GM12865 (cell line): ENCODE results near the gene HIVEP2.
A peak's percentile ranks its signal among the peaks of the same experiment; 100 is the strongest.

Experiments
- DNase-seq: peaks from one replicate; pipeline ENCODE4 v3.0.0; 2010; ENCODE audit warnings: low read depth
- H3K4me3 ChIP-seq: 2 replicates; pipeline ENCODE4 v1.5.1; 2011; ENCODE audit warnings: mild to moderate bottlenecking, low read depth, low read length, control low read depth
- TF ChIP-seq, protein P1 (sequence below): IDR thresholded peaks from 2 replicates; pipeline ENCODE4 v1.5.1; 2011; ENCODE audit warnings: low read length, control low read depth, low read depth, inconsistent platforms; ENCODE audit not compliant: insufficient read depth; ENCODE audit errors: missing control alignments

The HIVEP2 gene

DNA sequence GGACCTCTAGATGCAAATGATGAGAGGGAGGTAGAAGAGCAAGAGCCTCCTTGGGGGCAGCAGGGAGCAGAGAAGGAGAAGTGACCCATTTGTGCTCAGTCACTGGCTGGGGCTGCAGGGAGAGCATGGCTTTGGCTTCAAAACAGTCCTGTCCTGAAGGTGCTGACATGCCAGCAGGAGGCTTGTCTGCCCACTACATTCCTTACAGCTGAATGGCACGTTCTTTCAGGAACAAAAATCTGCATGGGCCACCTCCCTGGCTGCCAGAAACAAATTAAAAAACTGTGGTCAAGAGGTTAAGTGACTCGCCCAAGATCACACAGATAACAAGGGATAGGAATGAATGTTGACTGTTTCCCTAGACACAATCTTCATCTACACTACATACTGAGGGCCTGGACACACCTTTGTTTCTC, 188.8 kb downstream of the HIVEP2 start:
- TF ChIP-seq, protein P1, sequence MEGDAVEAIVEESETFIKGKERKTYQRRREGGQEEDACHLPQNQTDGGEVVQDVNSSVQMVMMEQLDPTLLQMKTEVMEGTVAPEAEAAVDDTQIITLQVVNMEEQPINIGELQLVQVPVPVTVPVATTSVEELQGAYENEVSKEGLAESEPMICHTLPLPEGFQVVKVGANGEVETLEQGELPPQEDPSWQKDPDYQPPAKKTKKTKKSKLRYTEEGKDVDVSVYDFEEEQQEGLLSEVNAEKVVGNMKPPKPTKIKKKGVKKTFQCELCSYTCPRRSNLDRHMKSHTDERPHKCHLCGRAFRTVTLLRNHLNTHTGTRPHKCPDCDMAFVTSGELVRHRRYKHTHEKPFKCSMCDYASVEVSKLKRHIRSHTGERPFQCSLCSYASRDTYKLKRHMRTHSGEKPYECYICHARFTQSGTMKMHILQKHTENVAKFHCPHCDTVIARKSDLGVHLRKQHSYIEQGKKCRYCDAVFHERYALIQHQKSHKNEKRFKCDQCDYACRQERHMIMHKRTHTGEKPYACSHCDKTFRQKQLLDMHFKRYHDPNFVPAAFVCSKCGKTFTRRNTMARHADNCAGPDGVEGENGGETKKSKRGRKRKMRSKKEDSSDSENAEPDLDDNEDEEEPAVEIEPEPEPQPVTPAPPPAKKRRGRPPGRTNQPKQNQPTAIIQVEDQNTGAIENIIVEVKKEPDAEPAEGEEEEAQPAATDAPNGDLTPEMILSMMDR, result no peak
- no peak overlapping the region for H3K4me3 ChIP-seq
- DNase-seq, result no peak

DNA sequence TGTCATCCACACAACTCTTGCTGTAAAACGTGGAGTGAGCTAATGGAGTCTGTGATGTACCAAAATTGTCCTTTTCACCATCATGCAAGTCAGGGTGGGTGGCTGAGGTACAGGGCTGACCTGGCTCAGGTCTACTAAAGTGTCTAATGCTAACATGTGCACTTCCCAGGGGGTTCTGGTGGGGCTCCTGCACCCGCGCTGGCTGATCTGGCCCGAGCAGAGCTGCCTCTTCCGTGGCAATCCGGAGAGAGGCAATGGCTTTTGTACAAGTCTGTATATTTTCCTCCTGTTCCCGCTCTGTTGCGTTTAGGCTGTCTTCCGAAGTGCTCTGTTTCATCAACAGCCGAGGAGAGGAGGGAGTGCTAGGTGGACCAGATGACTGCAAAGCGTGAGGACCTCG, 191.8 kb downstream of the HIVEP2 start:
- TF ChIP-seq, protein P1, result no peak
- no peak for DNase-seq
- no peak overlapping the region for H3K4me3 ChIP-seq

DNA sequence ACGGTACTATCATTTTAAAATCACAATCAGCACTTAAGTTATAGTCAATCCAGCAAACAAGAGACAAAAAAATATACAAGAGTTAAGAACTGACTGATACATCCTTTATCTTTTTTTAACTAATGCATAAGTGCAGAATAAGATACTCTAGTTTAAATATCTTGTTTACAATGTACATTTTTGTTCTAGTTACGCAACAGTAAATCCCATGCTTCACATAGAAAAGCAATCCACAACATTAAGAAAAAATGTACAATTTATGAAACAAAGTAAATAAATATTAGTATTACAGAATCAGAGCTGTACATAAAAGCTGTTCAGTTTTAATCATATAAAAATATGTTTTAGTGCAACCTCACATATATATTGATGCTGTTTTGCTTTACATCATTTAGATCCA, 192.6 kb downstream of the HIVEP2 start:
- DNase-seq, result no peak
- H3K4me3 ChIP-seq, result no peak overlapping the region
- TF ChIP-seq, protein P1, result no peak

DNA sequence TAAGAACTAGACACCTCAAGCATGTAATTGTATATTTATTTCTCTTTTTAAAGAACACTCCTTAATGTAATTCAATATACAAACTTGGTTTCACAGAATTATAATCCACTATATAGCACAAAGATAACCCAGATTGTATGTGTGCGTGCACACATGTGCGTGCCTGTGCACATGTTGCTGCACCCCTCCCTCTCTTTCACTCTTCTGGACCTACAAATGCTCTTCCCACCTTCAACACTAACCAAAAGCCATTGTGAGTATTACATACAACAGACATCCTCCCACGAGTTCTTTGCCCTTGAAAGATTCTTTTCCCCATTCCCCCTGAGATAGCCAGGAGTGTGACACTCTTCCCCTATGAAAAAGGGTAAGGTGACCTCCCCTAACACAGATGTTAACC, 193.5 kb downstream of the HIVEP2 start:
- DNase-seq, result no peak
- TF ChIP-seq, protein P1, result no peak
- no peak overlapping the region for H3K4me3 ChIP-seq

DNA sequence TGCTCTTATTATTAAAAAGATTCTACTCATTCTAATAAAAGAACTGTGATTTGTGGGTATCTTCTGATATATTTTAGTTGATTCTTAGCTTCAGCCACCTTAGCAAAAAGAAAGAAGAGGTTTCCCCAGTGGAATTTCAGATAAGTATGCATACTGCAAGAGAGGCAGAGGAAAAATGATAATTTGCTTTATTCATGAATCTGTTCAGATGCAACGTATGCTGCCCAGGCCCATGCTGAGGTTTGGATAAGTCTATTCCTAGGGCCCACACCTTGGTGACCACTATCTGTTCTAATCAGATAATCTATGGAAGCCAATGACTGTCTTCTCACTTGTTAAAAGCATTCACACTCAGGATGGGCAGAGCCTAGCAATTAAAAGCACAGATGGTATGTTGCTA, 194.0 kb downstream of the HIVEP2 start:
- no peak overlapping the region for H3K4me3 ChIP-seq
- no peak for DNase-seq
- TF ChIP-seq, protein P1, result no peak

DNA sequence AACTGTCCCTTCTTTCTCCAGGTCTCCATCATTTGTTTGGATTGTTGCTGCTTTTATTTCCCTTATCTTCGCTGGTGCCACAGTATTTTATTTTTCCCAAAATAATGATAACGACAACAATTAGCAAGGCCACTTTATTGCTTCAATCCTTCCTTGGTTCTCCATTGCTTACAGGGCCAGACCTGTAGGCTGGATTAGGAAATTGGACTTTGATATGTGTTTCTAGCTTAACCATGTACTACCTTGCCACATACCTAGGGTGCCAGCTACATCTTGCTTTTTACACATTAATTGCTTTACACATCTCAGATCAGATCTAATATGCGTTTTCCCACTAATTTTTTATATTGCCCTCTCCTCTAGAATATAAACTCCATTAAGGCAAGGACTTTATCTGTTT, 195.4 kb downstream of the HIVEP2 start:
- no peak overlapping the region for H3K4me3 ChIP-seq
- no peak for DNase-seq
- TF ChIP-seq, protein P1, result no peak

DNA sequence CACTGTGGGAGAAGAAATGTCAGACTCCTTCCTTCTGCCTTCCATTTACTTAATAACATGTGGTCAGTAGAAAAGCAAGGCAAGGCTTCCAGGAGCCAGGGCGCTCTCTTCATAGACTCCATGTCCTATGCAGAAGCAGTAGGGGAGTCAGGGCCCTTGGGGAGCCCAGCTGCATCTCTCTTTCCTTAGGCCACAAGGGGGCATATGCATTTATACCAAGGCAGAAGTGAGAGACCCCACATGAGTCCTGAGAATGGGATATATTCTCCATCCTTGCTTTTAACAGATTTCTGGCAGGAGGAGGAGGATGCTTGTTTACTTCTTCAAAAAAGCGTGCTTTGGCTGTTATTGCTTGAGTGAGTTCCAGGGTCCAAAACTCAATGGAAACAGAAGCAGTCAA, 198.5 kb downstream of the HIVEP2 start:
- TF ChIP-seq, protein P1, result peak; percentile 43
- DNase-seq, result peak; percentile 57
- no peak overlapping the region for H3K4me3 ChIP-seq
